D341Med (cell line): ENCODE results near the gene CLTA.
"Not testable (repeated sequence)": the region's sequence is repeated elsewhere in the genome, so short reads cannot be mapped to it uniquely, and the experiment has no call there.

Experiments used
- DNase-seq: peaks from one replicate; pipeline ENCODE4 v3.0.0; 2012; ENCODE audit warnings: low spot score

CLTA gene

GRCh38 chr9:36189976-36190375 is 745 bp upstream of the CLTA start:
- DNase-seq = no peak

- DNase-seq = no peak
Measured at GRCh38 chr9:36191290-36191645, 547 bp downstream of the CLTA start.

GRCh38 chr9:36191686-36192085 is 965 bp downstream of the CLTA start:
- no peak for DNase-seq

GRCh38 chr9:36192196-36192595 is 1.5 kb downstream of the CLTA start:
- DNase-seq = no peak

- DNase-seq = no peak
Measured at GRCh38 chr9:36193023-36193422, 2.3 kb downstream of the CLTA start.

DNA sequence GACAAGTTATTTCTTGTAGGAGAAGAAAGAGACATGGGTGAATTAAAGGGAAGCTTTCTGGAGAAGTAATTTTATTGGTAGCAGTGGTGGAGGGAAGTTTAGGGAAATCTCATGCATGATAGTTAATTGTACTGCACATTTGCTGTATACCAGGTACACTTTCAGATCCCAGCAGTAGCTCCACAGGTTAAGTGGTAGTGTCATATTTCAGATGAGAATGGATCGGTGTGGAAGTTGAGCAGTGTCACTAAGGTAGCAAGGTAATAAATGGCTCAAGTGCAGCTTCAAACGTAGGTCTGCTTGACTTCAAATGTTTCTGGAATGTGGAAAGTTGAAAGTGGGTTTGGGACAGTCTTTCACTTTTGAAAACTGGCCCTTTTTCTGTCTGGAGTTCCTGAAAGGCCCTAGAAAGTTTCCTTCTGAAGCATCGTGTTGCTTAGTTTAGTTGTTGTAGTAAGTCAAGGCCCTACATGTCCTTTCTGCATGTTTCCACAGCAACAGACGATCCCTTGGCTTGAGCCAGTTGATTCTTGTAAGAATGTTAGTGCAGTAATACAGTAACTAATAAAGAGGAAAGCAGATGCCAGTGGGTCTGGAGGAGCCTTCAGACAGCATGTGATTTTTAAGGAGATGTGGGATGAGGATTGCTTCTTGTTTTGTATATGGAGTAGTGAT is 3.7 kb downstream of the CLTA start:
- DNase-seq = no peak

DNA sequence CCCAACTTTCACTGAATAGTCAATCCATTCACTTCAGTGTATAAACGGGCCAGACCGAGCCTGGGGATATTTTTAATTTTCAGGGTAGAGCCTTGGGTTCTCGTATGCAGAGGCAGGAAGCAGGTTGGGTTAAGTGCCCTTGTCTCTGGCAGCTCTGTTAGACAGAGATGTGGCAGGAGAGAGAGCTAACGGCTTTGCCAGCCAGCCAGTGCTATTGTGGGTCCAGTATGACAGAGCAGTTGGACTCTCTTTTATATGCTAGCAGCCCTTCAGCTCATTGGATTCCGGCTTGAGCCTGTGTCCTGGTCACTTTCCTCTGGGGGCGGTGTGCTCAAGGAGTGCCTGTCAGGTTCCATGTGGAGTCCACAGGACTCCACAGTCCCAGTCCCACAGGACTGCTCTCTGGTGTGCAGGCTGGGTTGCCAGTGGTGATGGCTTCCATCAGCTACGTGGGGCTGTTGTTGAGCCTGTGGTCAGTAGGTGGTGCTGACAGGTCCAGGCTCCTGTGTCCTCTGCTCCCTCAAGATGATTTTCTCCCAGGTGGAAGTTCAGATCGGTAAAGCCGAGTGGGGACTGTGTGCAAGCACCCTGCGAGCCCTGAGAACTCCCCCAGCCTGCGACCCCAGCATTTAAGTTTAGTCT is 14.3 kb downstream of the CLTA start:
- DNase-seq = peak; percentile 49

DNA sequence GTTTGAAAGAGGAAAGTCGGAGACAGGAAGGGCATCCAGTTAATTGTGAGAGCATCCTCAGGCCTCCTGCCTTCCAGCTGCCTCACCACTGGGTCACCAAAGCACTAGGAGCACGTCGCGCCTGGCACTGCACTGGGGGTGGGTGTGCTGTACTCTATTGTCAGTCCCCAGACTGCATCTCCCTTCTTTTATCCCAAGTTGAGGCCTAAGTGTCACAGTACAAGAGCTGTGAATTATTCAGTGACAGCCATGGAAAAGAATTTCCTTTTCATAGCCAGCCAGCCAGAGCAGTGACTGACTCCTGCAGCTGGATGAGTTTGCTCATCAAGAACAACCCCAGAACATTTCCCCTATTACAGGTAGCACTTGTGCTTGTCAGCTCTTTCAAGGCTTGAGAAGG is 16.3 kb downstream of the CLTA start:
- DNase-seq = no peak

- DNase-seq = no peak
Measured at GRCh38 chr9:36207546-36208012, 16.9 kb downstream of the CLTA start.

- DNase-seq = peak; percentile 72
Measured at GRCh38 chr9:36208521-36209253, 18.0 kb downstream of the CLTA start.

- no peak for DNase-seq
Measured at GRCh38 chr9:36210722-36211121, 20.0 kb downstream of the CLTA start.

DNA sequence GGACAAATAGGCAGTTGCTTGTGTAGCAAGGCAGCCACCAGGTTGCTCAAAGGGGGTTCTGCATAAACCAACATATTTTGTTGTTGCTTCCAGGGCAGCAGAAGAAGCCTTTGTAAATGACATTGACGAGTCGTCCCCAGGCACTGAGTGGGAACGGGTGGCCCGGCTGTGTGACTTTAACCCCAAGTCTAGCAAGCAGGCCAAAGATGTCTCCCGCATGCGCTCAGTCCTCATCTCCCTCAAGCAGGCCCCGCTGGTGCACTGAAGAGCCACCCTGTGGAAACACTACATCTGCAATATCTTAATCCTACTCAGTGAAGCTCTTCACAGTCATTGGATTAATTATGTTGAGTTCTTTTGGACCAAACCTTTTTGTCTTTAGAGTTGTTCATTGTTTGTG is 20.8 kb downstream of the CLTA start:
- no peak for DNase-seq

- DNase-seq = no peak
Measured at GRCh38 chr9:36213387-36213786, 22.7 kb downstream of the CLTA start.

GRCh38 chr9:36213989-36214388 is 23.3 kb downstream of the CLTA start:
- DNase-seq = no peak

DNA sequence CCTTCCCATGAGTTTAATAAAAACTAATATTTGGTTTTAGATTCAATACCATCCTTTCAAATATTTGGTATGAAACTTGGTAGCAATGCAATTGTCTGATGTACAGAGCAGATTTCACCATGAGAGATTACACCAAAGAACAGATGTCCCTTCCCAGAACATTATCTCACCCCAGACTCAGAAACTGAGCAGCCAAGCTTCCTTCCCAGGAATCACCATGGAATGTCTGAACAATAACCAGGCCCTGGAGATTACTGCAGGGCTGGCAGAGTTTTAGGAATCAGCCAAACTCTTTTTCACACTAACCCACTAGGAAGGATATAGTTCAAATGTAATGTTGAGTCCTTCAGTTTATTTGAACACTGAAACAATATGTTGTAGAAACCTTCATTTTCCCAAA is 23.9 kb downstream of the CLTA start:
- peak; percentile 72 for DNase-seq

DNA sequence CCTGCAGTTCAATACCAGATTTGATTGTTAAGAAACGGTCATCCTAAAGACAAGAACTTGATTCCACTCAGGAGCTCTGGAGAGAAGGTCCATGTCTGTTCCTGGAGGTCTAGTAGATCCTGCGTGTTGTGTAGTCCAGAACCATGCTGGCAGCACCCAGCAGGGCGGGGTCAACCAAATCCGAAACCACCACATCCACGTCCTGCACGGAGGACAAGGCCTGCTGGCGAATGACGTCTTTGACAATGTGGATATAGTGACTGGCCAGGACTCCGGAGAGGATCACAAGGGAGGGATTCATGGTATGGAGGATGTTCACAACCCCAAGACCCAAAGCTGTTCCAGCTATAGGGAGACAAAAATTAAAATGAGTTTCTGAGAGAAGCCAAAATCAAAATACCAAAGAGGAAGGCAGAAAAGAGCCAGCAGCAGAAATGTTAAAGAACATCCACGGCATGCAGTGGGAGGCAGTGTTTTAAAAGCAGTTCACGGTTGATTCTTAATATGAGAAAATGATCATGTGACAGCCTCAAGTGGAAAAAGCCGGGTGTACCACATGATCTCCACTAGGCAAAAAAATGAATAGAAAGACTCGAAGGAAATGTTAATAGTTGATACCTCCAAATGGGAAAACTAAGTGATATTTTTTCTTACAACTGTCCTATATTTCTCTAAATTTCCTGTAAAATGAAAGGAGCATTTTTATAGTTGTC is 26.7 kb downstream of the CLTA start:
- no peak for DNase-seq

GRCh38 chr9:36218011-36218410 is 27.3 kb downstream of the CLTA start:
- DNase-seq = no peak

DNA sequence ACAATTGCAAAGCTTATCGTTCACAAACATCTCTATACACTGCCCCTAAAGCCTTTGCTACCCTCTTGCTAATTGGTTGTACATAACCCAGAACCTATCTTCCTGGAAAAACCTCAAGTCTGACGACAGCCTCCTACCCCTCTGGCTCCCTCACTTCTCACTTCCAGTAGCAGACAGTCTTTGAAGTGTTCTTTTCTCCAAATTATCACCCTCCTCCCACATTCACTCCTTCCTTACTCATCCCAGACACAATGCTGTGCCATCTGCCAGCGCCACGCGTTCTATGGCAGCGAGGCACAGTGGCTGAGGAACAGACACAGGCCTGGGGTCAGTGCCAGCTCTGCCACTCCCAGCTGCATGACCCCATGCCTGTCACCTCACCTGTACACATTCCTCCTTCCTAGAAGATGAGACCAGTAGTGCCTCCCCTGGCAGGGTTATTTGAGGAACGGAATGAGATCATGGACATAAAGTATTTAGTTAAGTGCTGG is 27.7 kb downstream of the CLTA start:
- no peak for DNase-seq

DNA sequence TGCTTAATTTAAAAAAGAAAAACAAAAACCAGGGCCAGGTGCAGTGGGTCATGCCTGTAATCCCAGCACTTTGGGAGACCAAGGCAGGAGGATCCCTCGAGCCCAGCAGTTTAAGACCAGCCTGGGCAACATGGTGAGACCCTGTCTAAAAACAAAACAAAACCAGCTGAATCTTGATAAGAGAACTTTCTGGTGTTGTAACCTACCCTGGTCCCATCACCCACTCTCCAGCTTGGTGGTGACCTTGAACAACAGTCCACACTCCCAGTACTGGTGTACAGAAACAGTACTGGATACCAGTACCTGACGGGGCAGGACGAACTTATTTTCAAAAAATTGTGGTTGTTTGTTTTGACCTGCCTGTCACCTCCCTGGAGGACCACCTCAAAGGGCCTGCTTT is 30.9 kb downstream of the CLTA start:
- DNase-seq = no peak

DNA sequence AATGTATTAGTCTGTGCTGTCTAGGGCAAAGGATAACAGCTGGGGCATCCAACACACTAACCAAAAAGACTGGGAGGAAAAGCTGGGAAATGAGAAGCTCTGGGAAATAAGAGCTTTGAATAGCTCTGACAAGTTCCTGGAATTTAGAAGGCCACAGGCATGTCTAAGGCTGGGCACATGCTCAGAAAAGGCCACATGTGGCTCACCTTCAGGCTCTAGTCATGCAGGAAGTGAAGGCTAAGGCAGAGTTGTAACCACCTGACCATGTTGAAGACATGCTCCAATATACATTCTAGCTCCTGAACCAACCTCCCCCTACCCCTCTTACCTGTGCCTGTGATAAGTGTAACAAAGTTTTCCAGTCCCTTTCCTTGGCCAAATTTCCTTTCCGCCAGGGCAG is 31.7 kb downstream of the CLTA start:
- no peak for DNase-seq

GRCh38 chr9:36237230-36237629 is 46.5 kb downstream of the CLTA start:
- DNase-seq = no peak

- not testable (repeated sequence) for DNase-seq
Measured at GRCh38 chr9:36239205-36239604, 48.5 kb downstream of the CLTA start.

DNA sequence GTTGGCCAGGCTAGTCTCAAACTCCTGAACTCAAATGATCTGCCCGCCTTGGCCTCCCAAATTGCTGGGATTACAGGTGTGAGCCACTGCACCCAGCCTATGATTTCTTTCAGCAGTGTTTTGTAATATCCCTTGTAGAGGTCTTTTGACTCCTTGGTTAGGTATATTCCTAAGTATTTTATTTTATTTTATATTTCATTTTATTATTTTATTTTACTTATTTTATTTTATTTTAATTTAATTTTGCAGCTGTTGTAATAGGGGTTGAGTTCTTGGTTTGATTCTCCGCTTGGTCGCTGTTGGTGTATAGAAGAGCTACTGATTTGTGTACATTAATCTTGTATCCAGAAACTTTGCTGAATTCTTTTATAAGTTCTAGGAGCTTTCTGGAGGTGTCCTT is 49.0 kb downstream of the CLTA start:
- DNase-seq = not testable (repeated sequence)
